ENCODE measurements around the gene TP53BP1. TPM values are rescaled to one million over a fixed set of nuclear protein-coding genes. Genes with fewer than 3 reads are reported as not detected.
A peak's percentile ranks its signal among the peaks of the same experiment; 100 is the strongest.

The TP53BP1 gene
- total RNA-seq, 4 donors from 2014 or later, result 37.6 to 47.4 (median 42.4) TPM

DNA sequence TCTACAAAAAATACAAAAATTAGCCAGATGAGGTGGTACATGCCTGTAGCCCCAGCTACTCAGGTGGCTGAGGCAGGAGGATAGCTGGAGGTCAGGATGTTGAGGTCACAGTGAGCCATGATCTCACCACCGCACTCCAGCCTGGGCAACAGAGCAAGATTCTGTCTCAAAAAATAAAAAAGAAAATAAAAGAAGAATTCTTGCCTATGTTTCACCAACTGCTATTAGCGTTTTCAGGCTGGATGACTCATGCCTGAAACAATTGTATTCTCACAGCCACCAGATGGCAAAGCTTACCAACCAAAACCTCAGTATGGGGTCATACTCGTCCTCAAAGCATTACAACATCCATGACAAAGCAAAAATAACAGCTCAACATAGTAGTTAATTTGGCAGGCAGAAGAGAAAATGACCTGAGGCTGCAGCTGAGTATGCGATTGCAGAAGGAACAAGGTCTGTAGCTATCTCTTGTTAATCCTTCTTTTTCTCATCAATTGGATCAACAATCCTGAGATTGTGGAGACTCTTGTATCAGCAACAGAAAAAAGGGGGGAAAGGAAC lies 52.2 kb downstream of the TP53BP1 start:
- Histone ChIP-seq H3K4me1 (peaks cover 0 to 9% (median 0%) of the 10 kb centered on the region in 4 donors), H3K27ac (peak overlapping the region in 3 of 4 donors; percentile 43 to 71 (median 66)), H3K27me3 (no peaks in the 10 kb centered on the region), H3K4me3 (no peak overlapping the region), H3K9me3 (no peaks in the 10 kb centered on the region), H3K36me3 (peaks cover 0 to 39% (median 4%) of the 10 kb centered on the region in 3 donors)
- WGBS, 2 donors, result 8 to 15% methylated on average over 4 of the region's 4 CpGs
- TF ChIP-seq EP300 (IDR thresholded peaks at IDR 0.05) (peak; percentile 11 to 85), CTCF (IDR thresholded peaks at IDR 0.05) (peak in 4 of 5 experiments; percentile 24 to 74 (median 50)), POLR2A (IDR thresholded peaks at IDR 0.05) (no peak)
- peak in 1 of 2 donors; percentile 59 for DNase-seq (ENCODE audit: low spot score in 2 of 2)

- H3K9me3 ChIP-seq, result no peaks in the 10 kb centered on the region
- H3K4me1 ChIP-seq, result peaks cover 0 to 9% (median 0%) of the 10 kb centered on the region in 4 donors
- 85 to 91% methylated on average over 3 of the region's 3 CpGs for WGBS, 2 donors
- no peaks in the 10 kb centered on the region for H3K27me3 ChIP-seq
- TF ChIP-seq POLR2A (IDR thresholded peaks at IDR 0.05) (no peak), CTCF (IDR thresholded peaks at IDR 0.05) (no peak), EP300 (IDR thresholded peaks at IDR 0.05) (no peak)
- no peak for DNase-seq (ENCODE audit: low spot score in 2 of 2)
- H3K4me3 ChIP-seq, result no peak overlapping the region
- H3K36me3 ChIP-seq, result peaks cover 0 to 40% (median 4%) of the 10 kb centered on the region in 3 donors
- H3K27ac ChIP-seq, result peak overlapping the region in 1 of 4 donors; percentile 46
These were observed 53.7 kb downstream of the TP53BP1 start for GRCh38 chr15:43439268-43439667.

GRCh38 chr15:43436395-43436794 lies 56.6 kb downstream of the TP53BP1 start:
- peaks cover 2 to 69% (median 7%) of the 10 kb centered on the region in 3 donors for H3K36me3 ChIP-seq
- no peak overlapping the region for H3K27ac ChIP-seq
- WGBS, 2 donors, result 96% methylated on average over 7 of the region's 7 CpGs
- H3K27me3 ChIP-seq, result no peaks in the 10 kb centered on the region
- H3K4me1 ChIP-seq, result peaks cover 0 to 9% (median 0%) of the 10 kb centered on the region in 4 donors
- TF ChIP-seq POLR2A (IDR thresholded peaks at IDR 0.05) (no peak), CTCF (IDR thresholded peaks at IDR 0.05) (no peak), EP300 (IDR thresholded peaks at IDR 0.05) (no peak)
- no peak for DNase-seq (ENCODE audit: low spot score in 2 of 2)
- no peak overlapping the region for H3K4me3 ChIP-seq
- H3K9me3 ChIP-seq, result no peaks in the 10 kb centered on the region

GRCh38 chr15:43434446-43434845 lies 58.5 kb downstream of the TP53BP1 start:
- no peak overlapping the region for H3K27ac ChIP-seq
- H3K27me3 ChIP-seq, result no peaks in the 10 kb centered on the region
- no peaks in the 10 kb centered on the region for H3K9me3 ChIP-seq
- DNase-seq (ENCODE audit: low spot score in 2 of 2), result no peak
- H3K36me3 ChIP-seq, result peaks cover 7 to 86% (median 7%) of the 10 kb centered on the region in 3 donors
- H3K4me3 ChIP-seq, result no peak overlapping the region
- no peak for TF ChIP-seq CTCF (IDR thresholded peaks at IDR 0.05)
- TF ChIP-seq EP300 (IDR thresholded peaks at IDR 0.05), result no peak
- no peak for TF ChIP-seq POLR2A (IDR thresholded peaks at IDR 0.05)
- H3K4me1 ChIP-seq, result no peaks in the 10 kb centered on the region

- Histone ChIP-seq H3K4me1 (no peaks in the 10 kb centered on the region), H3K4me3 (no peak overlapping the region), H3K9me3 (no peaks in the 10 kb centered on the region), H3K27me3 (no peaks in the 10 kb centered on the region), H3K27ac (no peak overlapping the region), H3K36me3 (peaks cover 7 to 82% (median 7%) of the 10 kb centered on the region in 3 donors)
- TF ChIP-seq CTCF (IDR thresholded peaks at IDR 0.05) (no peak), POLR2A (IDR thresholded peaks at IDR 0.05) (no peak), EP300 (IDR thresholded peaks at IDR 0.05) (no peak)
- DNase-seq (ENCODE audit: low spot score in 2 of 2), result no peak
- WGBS, 2 donors, result 85 to 89% methylated on average over 3 of the region's 3 CpGs
These were observed 59.2 kb downstream of the TP53BP1 start for GRCh38 chr15:43433661-43434303.
